NCI-H2107 treated with DMSO at 0.1 percent for 48 hours (cell line): ENCODE results near the gene PARD3.
"Not testable (repeated sequence)": the region's sequence is repeated elsewhere in the genome, so short reads cannot be mapped to it uniquely, and the experiment has no call there.

Source experiments
- DNase-seq: peaks from one replicate; lab custom pipeline; 2025; ENCODE audit not compliant: unreplicated experiment; lab: John Stamatoyannopoulos, UW

The PARD3 gene

DNA sequence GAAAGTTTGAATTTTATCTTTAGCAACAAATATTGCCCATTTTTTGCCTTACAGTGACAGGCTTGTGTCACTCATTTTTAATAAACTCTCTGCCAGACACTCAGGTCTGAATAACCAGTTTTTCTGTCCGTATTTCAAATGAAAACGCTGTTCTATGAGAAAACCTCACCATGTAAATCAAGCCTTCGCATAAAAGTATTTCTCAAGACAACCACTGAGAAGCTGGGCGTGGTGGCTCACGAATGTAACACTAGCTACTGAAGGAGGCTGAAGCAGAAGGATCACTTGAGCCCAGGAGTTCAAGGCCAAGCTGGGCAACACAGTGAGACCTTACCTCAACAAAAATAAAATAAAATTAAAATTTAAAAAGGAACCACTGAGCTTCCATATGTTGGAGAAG is 339.3 kb downstream of the PARD3 start:
- DNase-seq, result no peak

DNA sequence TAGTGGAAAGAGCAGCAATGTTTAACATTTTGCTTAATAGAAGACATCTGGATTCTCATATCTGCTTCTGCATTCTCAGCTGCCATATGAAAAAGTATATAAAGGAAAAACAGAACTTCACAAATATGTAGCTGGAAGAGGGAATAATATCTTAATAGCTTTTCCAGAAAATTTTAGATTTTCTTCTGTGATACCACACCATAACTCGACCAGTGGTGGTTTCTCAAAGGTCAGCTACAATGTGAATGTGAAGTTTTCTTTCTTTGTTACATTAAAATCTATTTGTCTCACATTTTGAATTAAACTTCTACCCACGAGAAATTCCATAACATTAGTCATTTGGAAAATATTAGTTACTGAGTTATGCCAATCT is 339.8 kb downstream of the PARD3 start:
- no peak for DNase-seq

DNA sequence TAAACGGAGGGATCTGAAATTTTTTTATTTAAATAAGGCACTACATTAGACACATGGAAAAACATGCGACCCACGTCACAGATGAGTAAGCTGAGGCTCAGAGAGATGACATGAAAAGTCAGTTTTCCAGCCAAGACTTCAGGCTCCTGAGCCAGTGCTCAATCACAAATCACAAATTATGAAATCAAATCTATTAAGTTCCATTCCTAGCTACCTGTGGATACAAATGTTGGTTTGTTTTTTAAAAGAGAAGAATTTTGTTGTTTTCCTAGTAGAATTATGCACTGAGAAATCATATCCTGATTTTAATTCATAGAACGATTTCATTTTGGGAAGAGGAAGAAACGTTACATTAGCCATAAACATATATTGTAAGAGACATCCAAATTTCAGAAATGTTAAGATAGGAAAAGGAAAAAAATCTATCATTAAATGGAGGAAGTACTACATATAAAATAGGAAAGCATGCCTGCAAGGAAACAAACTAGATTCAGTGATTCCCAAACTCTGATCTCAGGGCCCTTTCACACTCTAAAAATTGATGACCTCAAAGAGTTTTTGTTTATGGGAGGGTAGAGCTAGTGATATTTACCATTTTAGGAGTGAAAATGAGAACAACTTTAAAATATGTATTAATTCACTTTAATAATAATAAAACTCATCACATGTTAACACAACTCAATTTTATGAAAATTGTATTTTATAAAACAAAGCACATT is 340.4 kb downstream of the PARD3 start:
- DNase-seq, result no peak

DNA sequence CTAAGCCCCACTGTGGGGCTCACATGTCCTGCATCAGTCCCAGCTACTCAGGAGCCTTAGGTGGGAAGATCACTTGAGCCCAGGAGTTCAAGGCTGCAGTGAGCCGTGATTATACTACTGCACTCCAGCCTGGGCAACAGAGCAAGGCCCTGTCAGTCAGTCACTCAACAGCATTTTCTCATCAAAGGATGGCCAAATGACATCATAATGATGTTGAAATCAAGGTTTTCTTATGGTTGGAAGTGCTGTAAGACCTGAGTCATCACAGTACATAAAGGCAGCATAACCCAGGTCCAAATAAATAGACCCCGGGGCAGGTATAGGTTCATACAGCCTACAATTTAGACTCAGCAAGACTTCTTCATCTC is 341.1 kb downstream of the PARD3 start:
- no peak for DNase-seq

DNA sequence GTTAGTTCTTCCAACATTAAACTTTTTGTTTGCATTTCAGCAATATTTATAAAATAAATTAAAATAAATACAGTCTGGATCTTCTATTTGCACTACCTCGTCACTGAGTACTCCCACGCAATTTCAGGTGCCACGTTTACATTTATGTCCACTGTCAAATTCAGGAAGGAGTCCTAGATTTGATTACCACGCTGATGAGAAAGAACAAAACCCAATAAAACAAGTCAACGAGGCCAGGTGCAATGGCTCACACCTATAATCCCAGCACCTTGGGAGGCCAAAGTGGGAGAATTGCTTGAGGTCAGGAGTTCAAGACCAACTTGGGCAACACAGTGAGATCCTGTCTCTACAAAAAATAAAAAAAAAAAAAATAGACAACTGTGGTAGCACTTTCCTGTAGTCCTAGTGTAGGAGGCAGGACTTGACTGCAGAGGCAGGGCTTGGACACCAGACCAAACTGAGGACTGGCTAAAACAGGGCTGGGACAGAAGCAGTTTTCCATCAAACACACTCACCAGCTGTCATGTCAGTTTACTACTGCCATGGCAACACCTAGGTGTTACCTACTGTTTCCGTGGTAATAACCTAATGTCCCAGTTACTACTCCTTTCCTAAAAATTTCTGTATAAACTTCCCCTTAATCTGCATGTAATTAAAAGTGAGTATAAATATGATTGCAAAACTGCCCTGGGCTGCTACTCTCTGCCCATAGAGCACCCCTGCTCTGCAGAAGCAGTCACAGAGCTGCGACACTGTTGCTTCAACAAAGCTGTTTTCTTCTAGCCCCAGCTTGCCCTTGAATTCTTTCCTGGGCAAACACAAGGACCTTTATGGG is 341.7 kb downstream of the PARD3 start:
- DNase-seq, result no peak

DNA sequence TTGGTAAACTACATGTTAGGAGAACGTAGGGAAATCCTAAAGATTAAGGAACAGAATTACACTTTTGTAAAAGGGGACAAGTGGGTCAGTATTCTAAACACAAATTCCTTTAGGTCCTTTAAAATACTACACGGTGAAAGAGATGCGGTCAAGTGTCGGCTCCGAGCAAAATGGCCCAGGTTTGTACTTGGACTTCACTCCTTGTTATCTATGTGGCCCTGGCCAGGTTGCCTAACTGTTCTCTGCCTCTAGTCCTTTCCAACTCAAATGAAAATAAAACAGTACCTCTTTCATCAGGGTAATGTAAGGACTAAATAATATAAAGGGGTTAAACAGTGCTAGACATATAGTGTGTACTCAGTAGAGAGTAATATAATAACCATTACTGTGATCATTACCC is 344.8 kb downstream of the PARD3 start:
- no peak for DNase-seq

DNA sequence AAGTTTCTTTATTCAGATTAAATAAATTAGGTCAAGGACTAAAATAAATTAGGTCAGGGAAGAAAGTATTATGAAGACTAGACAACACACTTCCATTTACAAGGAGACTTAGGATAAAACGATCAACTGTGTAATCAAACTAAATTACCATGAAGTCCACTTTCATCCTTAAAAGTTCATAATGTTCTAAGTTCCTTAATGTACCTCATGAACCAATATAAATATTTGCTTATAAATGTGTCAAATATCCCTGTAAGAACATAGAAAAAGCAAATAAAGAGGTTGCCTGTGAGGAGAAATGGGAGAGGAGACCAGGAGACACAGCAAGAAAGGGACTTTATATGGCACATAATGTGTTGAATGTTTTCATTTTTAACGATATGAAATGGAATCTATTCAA is 345.6 kb downstream of the PARD3 start:
- DNase-seq, result no peak

DNA sequence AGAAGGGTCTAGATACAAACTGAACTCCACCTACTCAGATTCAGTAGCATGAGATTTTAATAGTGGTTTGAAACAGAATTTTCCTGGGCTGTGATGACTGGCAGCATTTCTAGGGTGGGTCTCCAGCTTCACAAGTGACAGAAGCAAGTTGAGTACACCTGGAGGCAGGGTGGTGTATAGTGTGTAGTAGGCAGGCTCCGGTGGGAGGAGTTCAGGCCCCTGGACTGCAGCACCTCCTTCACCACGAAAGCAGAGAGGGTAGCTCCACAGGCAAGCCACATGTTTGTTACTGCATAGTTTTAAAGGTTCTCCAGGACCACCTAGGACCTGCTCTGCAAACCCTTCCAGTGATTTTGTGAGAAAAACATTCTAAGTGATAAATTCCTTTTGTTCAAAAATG is 347.2 kb downstream of the PARD3 start:
- no peak for DNase-seq

DNA sequence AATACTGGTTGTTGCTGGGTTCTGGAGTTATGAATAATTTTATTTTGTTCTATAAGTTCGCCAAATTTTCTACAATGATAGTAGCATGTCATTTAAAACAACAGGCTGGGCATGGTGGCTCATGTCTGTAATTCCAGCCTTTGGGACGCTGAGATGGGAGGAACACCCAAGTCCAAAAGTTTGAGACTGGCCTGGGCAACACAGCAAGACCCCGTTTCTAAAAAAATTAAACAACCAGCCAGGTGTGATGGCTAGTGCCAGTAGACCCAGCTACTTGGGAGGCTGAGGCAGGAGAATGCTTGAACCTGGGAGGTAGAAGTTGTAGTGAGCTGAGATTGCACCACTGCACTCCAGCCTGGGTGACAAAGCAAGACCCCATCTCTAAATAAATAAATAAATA is 347.7 kb downstream of the PARD3 start:
- no peak for DNase-seq

DNA sequence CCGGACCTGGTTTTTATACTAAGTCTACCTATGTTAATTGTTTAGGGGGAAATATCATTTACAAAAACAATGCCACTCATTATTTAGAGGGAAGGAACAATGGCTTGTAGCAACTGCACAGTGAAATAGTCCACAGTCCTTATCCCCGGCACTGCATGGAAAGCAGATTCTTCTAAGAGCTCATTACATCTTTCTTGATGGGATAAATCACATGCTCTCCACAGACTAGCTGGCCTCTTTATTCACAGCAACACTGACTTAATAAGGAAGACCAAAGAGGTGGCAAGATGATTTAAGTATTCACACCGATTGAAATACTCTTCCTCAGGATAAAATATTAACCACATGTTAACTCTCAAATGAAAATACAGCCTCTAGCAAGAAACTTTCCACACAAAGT is 349.4 kb downstream of the PARD3 start:
- DNase-seq, result no peak

DNA sequence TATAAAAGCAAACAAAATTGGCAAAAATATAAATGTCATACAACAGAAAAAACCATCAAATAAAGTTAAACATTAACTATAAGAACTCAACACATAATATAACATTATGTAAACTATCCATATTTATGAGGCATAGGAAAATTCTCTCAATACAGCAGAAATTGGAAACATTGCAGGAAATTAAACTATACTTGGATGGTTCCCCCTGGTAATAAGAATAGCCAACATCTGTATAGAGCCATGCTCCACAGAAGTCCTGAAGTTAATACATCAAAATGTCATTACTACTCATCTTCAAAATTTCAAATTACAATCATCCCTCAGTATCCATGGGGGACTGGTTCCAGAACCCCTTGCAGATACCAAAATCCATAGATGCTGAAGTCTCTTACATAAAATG is 350.5 kb downstream of the PARD3 start:
- DNase-seq, result no peak

DNA sequence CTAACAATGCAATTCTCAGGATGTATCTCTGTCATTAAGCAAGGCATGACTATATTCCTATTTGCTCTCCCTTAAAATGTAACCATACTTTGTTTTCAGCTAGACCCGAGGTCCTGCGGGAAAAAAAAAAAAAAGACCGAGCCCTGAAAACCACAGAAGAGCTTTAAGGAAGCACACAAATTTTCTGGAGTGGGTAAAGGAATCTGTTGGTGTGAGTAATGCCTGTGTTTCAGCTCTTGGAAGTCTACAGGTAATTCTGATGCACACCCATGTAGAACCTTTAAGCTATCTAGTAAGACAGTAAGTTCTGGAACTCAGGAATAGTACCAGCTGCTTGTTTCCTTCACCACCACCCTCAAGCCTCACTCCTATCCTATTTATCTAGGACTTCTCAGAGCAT is 351.1 kb downstream of the PARD3 start:
- no peak for DNase-seq

DNA sequence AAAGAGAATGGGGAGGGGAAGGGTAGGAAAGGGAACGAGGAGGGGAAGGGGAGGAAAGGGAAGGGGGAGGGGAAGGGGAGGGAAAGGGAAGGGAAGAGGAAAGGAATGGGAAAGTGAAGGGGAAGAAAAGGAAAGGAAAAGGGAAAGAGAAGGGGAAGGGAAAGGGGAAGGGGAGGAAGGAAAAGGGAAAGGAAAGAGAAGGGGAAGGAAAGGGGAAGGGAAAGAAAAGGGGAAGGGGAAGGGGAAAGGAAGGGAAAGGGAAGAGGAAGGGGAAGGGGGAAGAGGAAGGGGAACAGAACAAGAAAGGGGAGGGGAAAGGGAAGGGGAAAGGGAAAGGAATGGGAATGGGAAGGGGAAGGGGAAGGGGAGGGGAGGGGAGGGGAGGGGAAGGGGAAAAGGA is 352.1 kb downstream of the PARD3 start:
- no peak for DNase-seq

DNA sequence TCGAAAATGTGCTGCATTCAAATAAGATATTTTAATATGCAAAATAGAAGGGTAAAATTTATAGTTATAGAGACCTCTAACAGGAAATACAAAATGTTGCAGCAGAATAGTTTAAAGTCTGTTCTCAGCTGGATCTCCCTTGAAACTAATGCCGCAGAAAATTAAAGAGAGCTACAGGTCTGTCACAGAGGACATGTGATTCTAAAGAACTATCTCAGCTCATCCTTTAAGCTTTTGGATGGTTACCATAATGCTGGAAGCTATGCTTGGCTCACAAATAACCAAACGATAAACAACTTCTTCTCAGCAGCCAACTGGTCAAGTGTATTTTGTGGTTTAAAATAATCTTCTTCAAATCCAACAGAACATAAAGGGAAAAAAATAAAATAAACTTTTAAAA is 353.0 kb downstream of the PARD3 start:
- DNase-seq, result no peak

DNA sequence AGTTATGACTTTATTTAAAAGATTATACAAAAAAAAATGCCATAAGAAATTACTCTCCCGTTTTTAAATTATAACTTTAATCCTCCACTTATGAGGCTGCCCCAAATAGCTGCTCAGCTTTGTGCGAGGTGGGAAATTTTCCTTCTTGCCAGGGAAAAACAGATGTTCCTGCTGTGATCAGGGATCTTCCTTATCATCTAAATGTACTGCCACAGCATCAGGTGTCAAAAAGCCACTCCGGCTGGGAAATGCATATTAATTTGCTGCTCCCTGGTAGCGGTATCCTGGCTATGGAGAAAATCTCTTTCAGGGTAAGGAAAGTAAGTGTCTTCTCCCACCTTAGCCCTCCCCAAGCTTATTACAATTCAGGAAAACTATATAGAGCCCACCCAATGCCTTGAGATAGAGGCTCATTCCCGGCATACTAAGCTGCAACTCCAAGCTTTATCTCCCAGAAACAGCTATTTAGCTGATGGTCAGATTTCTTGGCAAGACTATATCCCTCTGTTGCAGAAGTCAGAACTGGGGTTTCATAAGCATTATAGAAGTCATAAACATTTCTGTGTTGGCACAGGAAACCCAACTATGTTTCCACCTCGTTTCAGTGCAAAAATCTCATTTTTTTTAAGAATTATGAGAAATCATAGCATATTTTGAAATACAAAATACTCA is 360.4 kb downstream of the PARD3 start:
- no peak for DNase-seq

DNA sequence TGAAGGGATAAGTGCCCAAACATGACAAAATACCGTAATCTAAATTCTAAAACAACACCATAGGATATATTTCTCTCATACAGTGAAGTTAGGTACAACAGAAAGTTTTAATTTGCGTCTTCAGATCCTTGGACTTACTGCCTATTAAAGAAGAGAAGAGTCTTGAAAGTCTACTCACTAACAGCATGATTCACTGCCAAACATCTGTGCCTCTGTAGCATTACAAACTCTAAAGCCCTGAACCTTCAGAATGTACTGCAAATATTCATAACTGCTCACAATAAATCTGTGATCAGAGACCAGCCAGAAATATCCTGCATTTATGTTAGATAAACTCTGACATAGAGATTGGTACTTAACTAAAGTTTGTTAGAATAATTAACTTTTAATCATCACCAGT is 365.3 kb downstream of the PARD3 start:
- no peak for DNase-seq

DNA sequence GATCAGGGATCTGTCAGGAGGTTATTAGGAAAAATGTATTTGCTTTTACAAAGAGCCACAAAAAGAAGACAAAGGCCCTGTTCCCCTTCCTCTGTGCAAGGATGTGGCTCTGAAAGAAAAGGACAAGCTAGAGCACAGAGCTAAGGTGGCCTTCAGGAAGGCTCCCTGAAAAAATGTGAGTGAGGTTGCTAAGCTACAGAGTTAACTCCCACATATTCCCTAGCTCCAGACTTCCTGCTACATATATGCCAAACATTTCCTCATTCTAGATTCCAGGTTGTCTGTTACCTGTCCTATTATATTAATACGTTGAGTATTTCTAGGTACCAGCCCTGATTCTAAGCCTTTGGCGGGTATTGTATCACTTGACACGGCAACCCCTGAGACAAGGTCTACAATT is 369.0 kb downstream of the PARD3 start:
- no peak for DNase-seq

DNA sequence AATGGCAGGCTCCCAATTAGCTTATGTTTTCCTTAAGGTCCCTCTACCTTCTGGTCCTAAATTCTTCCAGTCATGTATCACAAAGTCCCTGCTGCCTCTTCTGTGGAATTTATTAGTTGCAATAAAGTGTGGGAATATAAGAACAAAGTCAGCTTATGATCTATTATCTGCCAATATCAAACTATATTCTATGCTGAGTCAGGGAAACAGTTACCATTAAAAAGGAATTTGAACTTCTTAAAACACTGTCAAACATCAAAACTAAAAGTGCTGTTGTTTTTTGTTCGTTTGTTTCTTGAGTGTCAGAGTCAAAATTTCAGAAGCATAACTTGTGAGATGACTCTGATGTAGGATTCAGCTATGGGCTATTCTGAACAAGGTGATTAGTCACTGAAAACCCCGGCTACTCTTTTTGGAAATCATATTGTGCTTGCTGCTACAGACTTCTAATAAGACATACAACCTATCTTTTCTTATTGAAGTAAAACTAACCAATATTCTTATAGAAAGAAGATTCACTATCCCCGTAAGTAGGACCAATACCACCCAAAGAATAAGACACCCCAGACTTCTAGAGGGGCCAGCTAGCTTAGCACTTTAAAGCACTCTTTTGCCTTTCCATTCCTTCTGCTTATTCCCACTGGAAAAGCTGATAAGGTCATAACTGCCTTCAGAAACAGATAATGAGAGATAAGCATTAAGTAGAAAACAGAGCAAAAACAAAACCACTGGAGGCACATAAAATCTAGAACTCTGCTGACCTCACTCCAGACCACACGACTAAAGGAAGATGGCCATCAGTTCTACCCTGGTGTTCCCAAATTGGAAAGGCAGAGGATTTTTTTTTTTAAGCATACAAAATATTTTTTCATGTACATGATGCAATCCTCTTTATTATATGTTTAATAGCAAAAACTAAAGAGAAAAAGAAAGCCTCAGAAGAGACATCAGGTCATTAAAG is 370.6 kb downstream of the PARD3 start:
- no peak for DNase-seq

DNA sequence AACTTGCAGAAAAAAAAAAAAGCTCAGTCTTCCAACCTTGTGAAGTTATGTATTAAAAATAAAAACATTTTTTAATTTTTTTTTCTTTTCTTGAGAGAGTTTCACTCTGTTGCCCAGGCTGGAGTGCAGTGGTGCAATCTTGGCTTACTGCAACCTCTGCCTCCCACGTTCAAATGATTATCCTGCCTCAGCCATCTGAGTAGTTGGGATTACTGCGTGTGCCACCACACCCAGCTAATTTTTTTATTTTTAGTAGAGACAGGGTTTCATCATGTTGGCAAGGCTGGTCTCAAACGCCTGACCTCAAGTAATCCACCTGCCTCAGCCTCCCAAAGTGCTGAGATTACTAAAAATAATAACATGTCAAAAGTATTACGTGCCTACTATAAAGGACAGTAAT is 375.7 kb downstream of the PARD3 start:
- not testable (repeated sequence) for DNase-seq

DNA sequence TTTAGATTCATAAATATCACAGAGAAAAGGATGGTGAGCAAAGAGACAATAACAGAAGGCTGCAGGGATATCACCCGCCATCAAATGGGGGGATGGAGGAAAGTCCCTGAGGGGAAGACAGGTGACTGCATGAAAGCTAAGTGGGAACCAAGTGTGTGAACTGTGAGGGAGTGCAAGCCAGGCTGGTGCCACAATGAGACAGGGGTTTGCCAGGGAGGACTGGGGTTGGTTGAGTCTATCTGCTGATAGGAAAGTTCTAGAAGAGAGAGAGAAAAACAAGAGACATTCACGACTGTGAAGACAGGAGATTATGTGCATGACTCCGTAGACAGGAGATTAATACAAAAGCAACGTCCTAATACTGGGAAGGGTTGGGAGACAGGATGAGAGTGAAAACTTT is 376.4 kb downstream of the PARD3 start:
- DNase-seq, result no peak

DNA sequence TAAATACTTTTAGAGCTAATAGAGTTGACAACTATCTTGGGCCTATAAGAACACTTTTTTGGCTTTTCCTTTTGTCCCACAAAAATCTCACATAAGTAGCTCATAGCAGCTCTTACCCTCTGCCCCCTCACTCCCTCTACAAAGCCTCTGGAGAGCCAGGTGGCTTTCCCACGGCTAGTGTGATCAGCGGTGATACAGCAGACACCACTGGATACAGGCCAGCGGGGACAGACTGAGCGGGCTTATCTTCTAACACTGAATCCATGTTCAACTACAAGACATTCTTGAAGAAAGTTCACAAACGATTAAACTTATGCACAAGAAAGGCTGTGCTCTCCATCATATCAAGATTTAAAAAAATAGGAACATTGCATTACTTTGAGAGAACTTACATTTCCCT is 377.2 kb downstream of the PARD3 start:
- no peak for DNase-seq
